Dermis blood vessel endothelial cell (primary cell): ENCODE data around the gene LPIN2. TPM values are rescaled to one million over a fixed set of nuclear protein-coding genes. Genes with fewer than 3 reads are reported as not detected.
"Not testable (repeated sequence)": the region's sequence is repeated elsewhere in the genome, so short reads cannot be mapped to it uniquely, and the experiment has no call there.

Source experiments
- DNase-seq: peaks from one replicate; pipeline ENCODE4 v3.0.0; 2010
- total RNA-seq: library from RNA; depleted of rRNA; stranded (reverse); fragments of >200 nt; gene quantifications from 2 replicates; pipeline ENCODE4 v1.2.3, GENCODE V29; 2014

LPIN2 gene
- 36.9 and 43.3 TPM in 2 replicates for total RNA-seq

- peak; percentile 98 for DNase-seq
Measured at GRCh38 chr18:3013024-3013804, at the start of gene LPIN2. Gene LPIN2, minus strand, starts transcription at chr18:3013144. Its CDS starts 52,304 bp downstream, at chr18:2960840.

- no peak for DNase-seq
Measured at GRCh38 chr18:3061581-3062312, 48.8 kb upstream of the LPIN2 start.

- DNase-seq = peak; percentile 73
Measured at GRCh38 chr18:3060667-3061580, 48.0 kb upstream of the LPIN2 start.

GRCh38 chr18:3059272-3059671, 46.3 kb upstream of the LPIN2 start:
- peak; percentile 31 for DNase-seq

- DNase-seq = no peak
Measured at GRCh38 chr18:3058328-3059191, 45.6 kb upstream of the LPIN2 start.

- DNase-seq = no peak
Measured at GRCh38 chr18:3057526-3057925, 44.6 kb upstream of the LPIN2 start.

- DNase-seq = no peak
Measured at GRCh38 chr18:3056311-3056710, 43.4 kb upstream of the LPIN2 start.

GRCh38 chr18:3055816-3056215, 42.9 kb upstream of the LPIN2 start:
- DNase-seq = no peak

GRCh38 chr18:3055186-3055728, 42.3 kb upstream of the LPIN2 start:
- no peak for DNase-seq

- DNase-seq = no peak
Measured at GRCh38 chr18:3054780-3055179, 41.8 kb upstream of the LPIN2 start.

GRCh38 chr18:3054214-3054613, 41.3 kb upstream of the LPIN2 start:
- DNase-seq = no peak

- DNase-seq = no peak
Measured at GRCh38 chr18:3053081-3053480, 40.1 kb upstream of the LPIN2 start.

- no peak for DNase-seq
Measured at GRCh38 chr18:3052411-3052758, 39.4 kb upstream of the LPIN2 start.

GRCh38 chr18:3051718-3052410, 38.9 kb upstream of the LPIN2 start:
- DNase-seq = peak; percentile 27

GRCh38 chr18:3049897-3050454, 37.0 kb upstream of the LPIN2 start:
- DNase-seq = not testable (repeated sequence)

GRCh38 chr18:3048820-3049349, 35.9 kb upstream of the LPIN2 start:
- DNase-seq = no peak

GRCh38 chr18:3048121-3048520, 35.2 kb upstream of the LPIN2 start:
- DNase-seq = no peak

GRCh38 chr18:3046216-3046808, 33.4 kb upstream of the LPIN2 start:
- DNase-seq = no peak

- peak; percentile 62 for DNase-seq
Measured at GRCh38 chr18:3044931-3045698, 32.2 kb upstream of the LPIN2 start.
